Right hindlimb (tissue), 1 donor: Measurements from ENCODE around the gene LRRC14B.

ENCODE experiments used
- DNase-seq: peaks from one replicate; pipeline ENCODE4 v3.0.0-alpha.2; 2018

Gene LRRC14B

GRCh38 chr5:191036-191948 is at the start of gene LRRC14B:
Gene LRRC14B (plus strand): TSS chr5:191495. CDS start chr5:191539, 44 bp downstream.
- peak; percentile 60 for DNase-seq

- DNase-seq, result no peak
Observed at GRCh38 chr5:141761-142160, 49.5 kb upstream of the LRRC14B start.

GRCh38 chr5:142246-142810 is 49.0 kb upstream of the LRRC14B start:
- no peak for DNase-seq

- no peak for DNase-seq
Observed at GRCh38 chr5:143041-143440, 48.3 kb upstream of the LRRC14B start.

- DNase-seq, result no peak
Observed at GRCh38 chr5:144941-145340, 46.4 kb upstream of the LRRC14B start.

GRCh38 chr5:145585-146323 is 45.5 kb upstream of the LRRC14B start:
- DNase-seq, result no peak

GRCh38 chr5:147751-148150 is 43.5 kb upstream of the LRRC14B start:
- no peak for DNase-seq

GRCh38 chr5:149745-150485 is 41.4 kb upstream of the LRRC14B start:
- DNase-seq, result no peak

GRCh38 chr5:150746-151145 is 40.5 kb upstream of the LRRC14B start:
- no peak for DNase-seq

- DNase-seq, result no peak
Observed at GRCh38 chr5:152077-152476, 39.2 kb upstream of the LRRC14B start.

- DNase-seq, result no peak
Observed at GRCh38 chr5:153256-153655, 38.0 kb upstream of the LRRC14B start.

- DNase-seq, result no peak
Observed at GRCh38 chr5:154236-154635, 37.1 kb upstream of the LRRC14B start.

GRCh38 chr5:154826-155225 is 36.5 kb upstream of the LRRC14B start:
- DNase-seq, result no peak

GRCh38 chr5:155651-156410 is 35.5 kb upstream of the LRRC14B start:
- DNase-seq, result no peak

- DNase-seq, result no peak
Observed at GRCh38 chr5:156411-157072, 34.8 kb upstream of the LRRC14B start.

GRCh38 chr5:157126-157715 is 34.1 kb upstream of the LRRC14B start:
- no peak for DNase-seq

GRCh38 chr5:157801-158200 is 33.5 kb upstream of the LRRC14B start:
- DNase-seq, result no peak

- DNase-seq, result no peak
Observed at GRCh38 chr5:158807-159447, 32.4 kb upstream of the LRRC14B start.

- peak; percentile 19 for DNase-seq
Observed at GRCh38 chr5:159448-160172, 31.7 kb upstream of the LRRC14B start.

- peak; percentile 24 for DNase-seq
Observed at GRCh38 chr5:160173-160510, 31.2 kb upstream of the LRRC14B start.
